Left renal pelvis (tissue), 4 donors: ENCODE measurements around the gene STAT3. TPM values are rescaled to one million over a fixed set of nuclear protein-coding genes. Genes with fewer than 3 reads are reported as not detected.
A peak's percentile ranks its signal among the peaks of the same experiment; 100 is the strongest.

Experiments
- DNase-seq, 4 donors: peaks; one replicate each; pipeline ENCODE4 v3.0.0-alpha.2; 2013; ENCODE audit warnings: low read depth in 4 of 4, low spot score in 3 of 4
- polyA plus RNA-seq, 4 donors: library from polyadenylated mRNA; unstranded; fragments of 120-200 nt; gene quantifications; one replicate each; pipeline ENCODE4 v1.2.1, GENCODE V29; 2013; ENCODE audit not compliant: insufficient read length in 4 of 4

STAT3 gene
- polyA plus RNA-seq, 4 donors, result 59.7 to 70.3 (median 64.9) TPM

DNA sequence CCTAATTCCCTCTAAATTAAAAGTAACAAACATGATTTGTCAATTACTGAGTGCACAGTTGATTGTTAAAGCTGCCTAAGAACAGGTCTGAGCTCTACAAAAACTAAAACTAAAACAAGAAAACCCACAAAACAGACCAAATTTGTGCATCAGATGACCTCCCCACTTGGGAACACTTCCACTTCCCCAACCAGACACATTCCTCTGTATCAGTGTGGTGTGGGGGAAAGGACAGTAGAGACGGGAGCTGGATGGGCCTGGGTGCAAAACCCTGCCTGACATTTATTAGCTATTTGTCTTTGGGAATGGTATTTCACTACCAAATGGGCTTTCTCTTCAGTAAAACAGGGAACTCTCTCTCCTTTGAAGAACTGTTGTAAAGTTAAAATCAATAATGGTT, 29.8 kb downstream of the STAT3 start:
- DNase-seq, result no peak

DNA sequence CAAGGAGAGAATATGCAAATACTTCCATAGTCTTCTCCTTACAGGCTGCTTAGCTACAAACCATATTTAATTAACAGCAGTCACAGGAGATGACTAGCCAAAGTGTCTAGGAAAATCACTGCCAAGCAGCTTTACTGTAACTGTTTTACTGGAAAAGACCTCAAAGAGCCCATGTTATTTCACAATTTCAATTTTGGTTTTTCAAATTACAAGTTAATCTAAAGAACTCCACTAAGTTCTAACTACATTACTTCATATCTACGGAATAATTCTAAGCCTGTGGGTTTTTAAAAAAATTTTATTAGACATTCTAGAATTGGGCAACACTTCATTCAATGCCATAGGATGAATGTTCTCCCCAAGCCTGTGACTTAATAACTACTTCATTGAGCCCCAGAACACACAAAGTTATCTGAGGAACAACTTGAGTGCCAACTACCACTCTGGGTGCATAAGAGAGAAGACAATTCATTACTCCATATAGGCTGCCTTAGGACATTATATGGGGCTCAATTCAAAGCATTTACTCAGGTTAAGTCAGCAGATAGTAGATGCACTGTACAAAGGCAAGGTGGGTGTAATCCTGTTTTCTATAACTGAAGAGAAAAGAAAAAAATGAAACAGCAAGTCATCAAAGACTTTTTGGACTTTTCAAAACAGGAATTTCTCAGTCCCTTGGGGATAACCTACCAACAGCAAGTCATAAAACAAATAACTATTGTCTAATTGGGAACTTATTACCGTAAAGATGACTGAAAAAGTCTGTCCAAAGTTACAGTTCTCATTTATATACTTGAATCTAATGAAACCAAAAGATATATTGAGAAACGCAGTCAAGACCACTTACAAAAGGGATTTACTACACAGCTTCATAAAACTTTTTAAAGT, 33.0 kb downstream of the STAT3 start:
- DNase-seq, result no peak

DNA sequence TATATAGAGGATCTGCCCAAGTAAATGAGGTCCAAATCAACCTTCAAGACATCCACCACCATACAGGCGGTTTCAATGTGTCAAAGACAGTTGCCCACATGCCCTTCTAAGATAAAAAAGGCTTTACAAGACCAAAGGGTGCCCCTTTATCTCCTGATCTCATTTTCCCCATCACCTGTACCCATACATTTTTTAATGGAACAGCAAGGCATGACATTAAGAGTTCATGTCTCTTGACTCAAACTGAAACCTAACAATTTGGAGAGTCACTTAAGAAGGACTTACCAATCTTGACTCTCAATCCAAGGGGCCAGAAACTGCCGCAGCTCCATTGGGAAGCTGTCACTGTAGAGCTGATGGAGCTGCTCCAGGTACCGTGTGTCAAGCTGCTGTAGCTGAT, 40.1 kb downstream of the STAT3 start:
- no peak for DNase-seq

DNA sequence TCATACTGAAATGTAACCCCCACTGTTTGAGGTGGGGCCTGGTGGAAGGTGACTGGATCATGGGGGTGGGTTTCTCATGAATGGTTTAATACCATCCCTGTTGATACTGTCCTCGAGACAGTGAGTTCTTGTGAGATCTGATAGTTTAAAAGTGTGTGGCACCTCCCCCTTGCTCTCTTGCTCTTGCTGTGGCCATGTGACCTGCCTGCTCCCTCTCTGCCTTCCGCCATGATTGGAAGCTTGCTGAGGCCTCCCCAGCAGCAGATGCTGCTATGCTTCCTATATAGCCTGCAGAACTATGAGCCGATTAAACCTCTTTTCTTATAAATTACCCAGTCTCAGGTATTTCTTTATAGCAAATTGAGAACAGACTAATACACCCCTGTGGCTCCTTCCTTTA, 40.6 kb downstream of the STAT3 start:
- no peak for DNase-seq

DNA sequence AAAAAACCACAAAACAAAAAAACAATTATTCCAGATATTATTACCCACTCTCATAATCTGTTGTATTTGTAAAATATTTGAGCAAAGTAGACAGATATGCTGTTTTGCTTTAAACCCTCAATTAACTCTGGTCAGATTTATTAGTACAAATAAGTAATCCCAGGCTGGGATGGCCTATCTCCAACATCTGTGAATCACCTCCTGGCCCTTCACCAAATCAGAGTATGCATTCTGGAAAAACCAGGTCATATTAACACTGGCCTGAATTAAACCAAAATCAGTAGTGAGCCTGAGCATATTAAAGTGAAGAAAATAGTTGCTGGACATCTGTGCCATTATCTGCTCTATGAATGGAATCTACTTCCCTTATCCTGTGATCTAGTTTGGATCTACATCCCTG, 41.0 kb downstream of the STAT3 start:
- no peak for DNase-seq

DNA sequence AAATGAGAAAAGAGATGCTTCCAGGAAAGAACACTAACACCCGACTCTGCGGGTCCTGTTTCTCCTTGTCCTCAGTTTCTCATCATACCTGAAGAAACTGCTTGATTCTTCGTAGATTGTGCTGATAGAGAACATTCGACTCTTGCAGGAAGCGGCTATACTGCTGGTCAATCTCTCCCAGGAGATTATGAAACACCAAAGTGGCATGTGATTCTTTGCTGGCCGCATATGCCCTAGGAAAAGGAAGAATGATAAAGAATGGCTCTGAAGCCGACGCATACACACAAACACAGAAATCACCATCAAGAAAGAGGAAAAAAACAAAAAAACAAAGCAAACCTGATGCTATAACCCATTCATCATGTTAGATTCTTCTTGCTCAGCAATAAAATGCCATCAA, 41.8 kb downstream of the STAT3 start:
- no peak for DNase-seq

DNA sequence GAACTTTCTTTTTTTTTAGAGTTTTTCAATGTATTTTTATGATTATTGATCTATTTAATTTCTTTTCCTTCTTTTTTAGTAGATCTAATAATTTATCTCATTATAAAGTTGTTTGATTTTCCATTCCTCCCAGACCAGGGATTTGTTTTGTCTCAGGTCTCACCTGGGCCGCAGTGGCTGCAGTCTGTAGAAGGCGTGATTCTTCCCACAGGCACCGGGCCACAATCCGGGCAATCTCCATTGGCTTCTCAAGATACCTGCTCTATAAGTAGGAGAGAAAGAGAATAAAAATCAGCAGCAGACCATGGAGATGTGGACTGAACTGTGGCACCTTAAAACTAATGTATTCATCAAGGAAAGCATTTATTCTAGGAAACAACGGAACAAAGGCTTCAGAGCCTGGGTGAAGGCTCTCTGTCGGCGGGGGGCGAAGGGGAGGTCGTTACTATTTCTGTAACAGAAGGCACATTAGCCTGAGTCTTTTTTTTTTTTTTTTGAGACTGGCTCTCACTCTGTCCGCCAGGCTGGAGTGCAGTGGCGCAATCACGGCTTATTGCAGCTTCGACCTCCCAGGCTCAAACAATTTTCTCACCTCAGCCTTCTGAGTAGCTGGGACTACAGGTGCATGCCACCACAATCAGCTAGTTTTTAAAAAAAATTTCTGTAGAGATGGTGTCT, 42.7 kb downstream of the STAT3 start:
- DNase-seq, result no peak

DNA sequence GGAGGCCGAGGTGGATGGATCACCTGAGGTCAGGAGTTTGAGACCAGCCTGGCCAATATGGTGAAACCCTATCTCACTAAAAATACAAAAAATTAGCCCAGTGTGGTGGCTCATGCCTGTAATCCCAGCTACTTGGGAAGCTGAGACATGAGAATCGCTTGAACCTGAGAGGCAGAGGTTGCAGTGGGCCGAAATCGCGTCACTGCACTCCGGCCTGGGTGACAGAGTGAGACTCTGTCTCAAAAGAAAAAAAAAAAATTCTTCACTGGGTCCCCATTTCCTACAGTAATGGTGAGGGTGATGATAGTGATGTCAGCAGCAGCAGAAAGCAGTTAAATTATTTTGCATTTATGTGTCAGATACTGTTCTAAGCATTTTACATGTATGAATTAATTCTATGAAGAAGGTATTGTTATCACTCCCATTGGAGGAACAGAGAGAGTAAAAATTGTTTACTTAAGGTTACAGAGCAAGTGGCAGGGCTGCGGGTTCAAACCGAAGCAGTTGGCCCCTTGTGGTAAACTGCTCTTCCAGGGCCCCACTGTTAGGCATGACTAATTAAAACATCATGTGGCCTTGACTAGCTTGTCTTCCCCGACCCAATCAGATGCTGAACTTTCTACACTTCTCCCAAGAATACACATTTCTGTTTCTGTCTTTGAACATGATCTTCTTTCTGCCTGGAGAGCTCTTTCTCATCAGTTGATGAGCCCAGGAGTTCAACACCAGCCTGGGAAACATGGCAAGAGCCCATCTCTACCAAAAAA, 45.8 kb downstream of the STAT3 start:
- no peak for DNase-seq

DNA sequence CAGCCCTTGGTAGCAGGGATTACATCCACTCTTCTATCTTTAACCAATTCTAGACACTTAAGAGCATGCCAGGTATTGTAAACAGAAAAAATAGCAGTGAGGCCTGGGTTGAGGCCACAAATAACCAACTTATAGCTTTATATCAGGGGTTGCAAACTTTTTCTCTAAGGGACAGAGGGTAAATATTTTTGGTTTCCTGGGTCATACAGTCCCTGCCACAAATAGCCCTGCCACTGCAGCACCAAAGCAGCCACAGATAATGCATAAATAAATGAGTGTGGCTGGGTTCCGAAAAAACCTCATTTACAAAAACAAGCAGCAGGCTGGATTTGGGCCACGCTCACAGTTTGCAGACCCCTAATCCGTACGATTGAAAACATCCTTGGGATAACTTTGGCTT, 46.7 kb downstream of the STAT3 start:
- DNase-seq, result no peak

DNA sequence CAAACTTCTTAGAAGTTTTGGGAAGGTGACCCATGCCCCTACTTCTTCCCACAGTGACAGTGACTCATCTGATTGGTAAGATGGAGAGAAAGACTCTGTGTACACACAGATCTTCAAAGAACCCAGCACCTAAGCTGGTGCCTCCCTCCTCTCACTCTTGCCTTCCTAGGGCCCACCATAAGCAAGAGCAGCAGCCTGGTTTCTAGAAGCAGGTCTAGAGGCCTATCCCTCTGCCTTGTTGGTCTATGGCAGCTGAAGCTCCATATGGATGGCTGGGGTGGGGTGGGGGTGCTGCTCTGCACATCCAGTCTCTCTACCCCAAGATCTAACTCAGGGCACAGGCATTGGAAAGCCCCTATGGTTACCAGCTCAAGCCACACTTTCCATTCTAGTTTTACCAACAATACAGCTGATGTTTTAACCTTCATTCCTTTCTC, 47.5 kb downstream of the STAT3 start:
- no peak for DNase-seq

DNA sequence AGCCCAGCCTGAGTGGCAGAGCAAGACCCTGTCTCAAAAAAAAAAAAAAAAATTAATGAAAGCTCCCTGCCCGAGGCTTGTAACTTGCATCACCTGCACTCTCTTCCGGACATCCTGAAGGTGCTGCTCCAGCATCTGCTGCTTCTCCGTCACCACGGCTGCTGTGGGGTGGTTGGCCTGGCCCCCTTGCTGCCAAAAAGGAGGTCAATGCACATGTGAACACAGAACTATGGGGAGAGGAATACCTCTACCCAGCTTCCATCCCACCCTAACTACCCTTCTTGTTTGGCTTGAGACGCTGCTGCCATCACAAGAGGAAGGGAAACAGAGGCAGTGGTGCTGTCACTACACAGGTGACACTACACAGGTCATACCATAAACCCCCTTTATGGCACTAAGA, 49.0 kb downstream of the STAT3 start:
- DNase-seq, result no peak

DNA sequence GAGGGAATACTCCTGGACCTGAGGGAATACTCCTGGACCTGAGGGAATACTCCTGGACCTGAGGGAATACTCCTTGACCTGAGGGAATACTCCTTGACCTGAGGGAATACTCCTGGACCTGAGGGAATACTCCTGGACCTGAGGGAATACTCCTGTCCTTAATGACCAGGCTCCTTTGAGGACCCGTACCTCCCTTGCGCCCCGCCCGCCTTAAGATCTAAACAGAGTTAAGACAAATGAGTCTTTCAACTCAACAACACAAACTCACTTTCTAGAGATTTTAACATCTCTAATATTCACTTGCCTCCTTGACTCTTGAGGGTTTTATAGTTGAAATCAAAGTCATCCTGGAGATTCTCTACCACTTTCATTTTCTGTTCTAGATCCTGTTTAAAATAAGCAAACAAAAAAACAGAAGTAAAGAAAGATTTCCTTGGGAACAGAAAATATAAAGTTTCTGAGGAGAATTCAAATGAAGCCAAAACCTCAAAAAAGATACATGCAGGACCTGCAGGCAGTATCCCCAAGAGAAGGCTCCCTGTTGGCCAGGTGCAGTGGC, 49.7 kb downstream of the STAT3 start:
- DNase-seq, result no peak

DNA sequence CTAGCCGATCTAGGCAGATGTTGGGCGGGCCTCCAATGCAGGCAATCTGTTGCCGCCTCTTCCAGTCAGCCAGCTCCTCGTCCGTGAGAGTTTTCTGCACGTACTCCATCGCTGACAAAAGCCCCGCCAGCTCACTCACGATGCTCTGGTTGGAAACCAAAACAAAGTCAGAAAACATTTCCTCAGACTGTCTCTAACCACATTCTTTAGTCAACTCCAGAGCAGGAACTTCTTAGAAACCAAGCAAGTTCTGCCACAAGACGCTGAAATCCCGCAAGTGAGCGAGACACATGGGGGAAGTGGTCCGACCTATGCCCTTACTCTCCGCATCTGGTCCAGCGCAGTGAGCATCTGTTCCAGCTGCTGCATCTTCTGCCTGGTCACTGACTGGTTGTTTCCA, 50.8 kb downstream of the STAT3 start:
- DNase-seq, result no peak

DNA sequence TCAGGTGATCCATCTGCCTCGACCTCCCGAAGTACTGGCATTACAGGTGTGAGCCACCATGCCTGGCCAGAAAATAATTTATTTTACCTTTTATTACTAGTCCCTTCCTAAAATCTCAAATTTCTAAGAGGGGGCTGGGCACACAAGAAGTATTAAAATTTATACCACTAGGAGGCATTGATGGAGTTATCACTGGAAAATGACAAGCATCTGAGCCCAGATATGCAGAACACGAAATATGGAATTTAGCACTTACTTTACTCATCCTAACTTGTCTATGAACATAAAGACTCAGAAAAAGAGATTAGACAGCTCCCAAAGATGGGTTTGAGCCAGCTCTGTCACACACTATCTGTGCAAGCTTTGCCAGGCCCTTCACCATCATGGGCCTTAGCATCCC, 53.6 kb downstream of the STAT3 start:
- no peak for DNase-seq

DNA sequence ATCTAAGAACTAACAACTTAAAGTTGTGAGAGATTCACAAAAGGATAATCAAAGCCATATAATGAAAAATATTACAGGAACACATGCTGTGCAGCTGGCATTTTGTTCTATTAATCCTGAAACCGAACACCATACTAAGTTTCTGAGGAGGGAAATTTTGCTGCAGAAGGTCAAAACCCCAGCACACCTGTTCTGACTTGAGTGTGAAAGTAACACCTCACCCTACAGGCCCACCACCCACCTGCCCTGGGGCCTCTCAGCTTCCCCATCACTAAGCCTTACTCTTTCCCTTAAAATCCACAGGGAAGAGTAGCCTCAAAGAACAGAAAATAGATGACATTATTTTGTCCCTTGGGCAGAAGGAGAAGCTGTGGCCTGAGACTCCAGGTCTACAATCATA, 55.2 kb downstream of the STAT3 start:
- DNase-seq, result no peak

DNA sequence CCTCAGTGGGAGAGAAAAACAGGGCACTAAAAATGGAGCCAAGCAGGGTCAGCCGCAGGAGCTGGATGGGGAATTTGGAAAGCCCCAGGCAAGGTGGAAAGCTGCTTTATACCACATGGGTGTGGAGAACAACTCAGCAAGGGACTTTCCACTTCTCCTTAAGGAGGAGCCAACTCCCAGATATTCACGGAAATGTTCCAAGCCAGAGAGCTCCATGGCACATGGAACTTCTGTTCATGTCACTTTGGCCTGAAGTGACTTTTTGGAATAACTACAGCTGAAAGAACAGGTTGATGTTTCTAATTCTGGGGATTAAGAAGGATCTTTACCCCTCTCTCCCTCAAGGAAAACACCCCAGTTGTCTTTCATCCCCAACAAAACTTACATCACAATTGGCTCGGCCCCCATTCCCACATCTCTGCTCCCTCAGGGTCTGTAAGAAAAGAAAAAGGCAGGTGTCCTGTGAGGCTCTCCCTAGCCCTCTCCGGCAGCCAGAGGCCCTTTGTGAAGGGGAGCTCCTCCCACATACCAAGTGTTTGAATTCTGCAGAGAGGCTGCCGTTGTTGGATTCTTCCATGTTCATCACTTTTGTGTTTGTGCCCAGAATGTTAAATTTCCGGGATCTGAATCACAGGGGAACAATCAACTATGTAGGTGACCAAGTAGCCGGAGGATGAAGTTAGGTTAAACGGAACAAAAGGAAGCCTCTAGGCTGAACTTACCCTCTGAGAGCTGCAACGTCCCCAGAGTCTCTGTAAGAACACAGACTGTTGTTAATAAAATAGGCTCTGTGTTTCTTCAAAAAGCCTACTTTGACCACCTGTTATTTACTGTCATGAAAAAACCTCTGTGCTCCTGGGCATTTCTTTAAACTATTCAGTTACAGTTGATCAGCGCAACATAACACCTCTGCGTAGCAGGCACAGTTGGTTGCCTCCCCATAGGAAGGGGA, 58.9 kb downstream of the STAT3 start:
- DNase-seq, result no peak

DNA sequence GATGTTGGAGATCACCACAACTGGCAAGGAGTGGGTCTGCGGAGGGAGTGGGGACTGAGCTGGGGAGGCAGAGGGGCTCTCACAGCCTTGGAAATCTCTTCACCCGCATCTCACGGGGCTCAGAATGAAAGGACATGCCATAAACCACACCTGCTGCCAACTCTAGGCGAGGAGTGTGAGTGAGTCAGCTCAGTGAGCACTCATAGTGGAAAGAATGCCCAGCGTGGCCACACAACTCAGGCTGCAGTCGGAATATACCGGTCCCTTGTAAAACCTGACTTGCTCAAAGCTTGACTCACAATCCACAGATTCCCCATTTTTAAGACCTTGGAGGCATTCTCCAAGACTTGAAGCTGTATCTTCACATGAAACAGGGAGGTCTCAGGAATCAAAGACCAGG, 63.2 kb downstream of the STAT3 start:
- DNase-seq, result no peak

DNA sequence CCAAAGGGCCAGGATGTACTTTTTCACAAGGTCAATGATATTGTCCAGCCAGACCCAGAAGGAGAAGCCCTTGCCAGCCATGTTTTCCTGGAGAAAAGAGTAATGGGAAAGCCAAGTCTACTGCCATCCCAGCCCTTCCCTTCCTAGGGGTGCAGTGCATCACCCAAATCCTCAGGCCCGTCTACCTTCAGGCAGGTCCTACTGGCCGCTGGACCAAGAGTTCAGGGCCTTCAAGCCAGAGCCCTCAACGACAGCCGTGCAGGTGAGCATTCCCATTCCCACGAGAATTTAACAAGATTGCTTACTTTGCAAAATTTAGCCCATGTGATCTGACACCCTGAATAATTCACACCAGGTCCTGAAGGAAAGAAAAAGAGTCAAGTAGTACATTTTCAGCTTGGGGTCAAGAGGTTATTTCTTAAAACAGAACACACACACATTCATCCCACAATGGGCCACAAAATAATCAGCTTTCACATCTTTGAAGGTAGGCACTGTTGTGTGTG, 64.9 kb downstream of the STAT3 start:
- DNase-seq, result no peak

DNA sequence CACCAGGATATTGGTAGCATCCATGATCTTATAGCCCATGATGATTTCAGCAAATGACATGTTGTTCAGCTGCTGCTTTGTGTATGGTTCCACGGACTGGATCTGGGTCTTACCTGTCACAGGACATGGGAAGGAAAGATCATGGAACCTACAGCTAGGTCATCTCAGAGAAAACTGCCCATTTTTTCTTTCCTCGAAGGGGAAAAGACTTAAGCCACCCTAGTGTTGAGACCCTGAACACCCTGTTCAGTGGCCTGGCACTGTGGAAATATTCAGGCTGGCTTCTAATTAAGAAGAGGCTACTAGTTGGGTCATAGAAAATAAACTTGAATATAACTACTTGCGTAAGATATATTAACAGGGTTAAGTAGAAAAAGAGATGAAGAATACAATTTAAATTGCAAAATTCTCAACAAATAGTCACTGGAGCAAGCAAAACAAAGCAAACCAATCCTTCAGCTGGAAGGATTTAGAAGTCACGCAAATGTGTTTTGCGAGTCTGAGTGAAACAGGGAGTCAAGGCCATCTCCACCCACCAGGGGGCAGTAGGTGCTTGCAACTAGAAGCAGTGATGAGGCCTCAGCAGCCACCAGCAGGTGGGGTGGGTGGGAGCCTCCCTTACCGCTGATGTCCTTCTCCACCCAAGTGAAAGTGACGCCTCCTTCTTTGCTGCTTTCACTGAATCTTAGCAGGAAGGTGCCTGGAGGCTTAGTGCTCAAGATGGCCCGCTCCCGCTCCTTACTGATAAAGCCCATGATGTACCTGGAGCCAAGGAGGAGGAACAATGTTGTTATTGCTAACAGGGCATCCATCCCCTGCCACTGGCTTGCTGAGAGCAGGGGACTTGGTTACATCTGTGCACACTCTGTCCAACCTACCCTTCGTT, 65.6 kb downstream of the STAT3 start:
- DNase-seq, result peak; percentile 79 to 87 (median 81)
